ENCODE measurements around the gene ADARB2.

ADARB2 gene

GRCh38 chr10:1293157-1293556 lies 444.2 kb downstream of the ADARB2 start:
- DNase-seq = no peak

GRCh38 chr10:1292611-1293031 lies 444.7 kb downstream of the ADARB2 start:
- DNase-seq = no peak

- no peak for DNase-seq
Measured at GRCh38 chr10:1291178-1292090, 445.9 kb downstream of the ADARB2 start.

- no peak for DNase-seq
Measured at GRCh38 chr10:1290071-1290471, 447.3 kb downstream of the ADARB2 start.

GRCh38 chr10:1289591-1289990 lies 447.7 kb downstream of the ADARB2 start:
- DNase-seq = no peak

- no peak for DNase-seq
Measured at GRCh38 chr10:1287971-1288401, 449.3 kb downstream of the ADARB2 start.

GRCh38 chr10:1287487-1287886 lies 449.8 kb downstream of the ADARB2 start:
- DNase-seq = no peak

- DNase-seq = no peak
Measured at GRCh38 chr10:1284076-1284475, 453.2 kb downstream of the ADARB2 start.

- DNase-seq = no peak
Measured at GRCh38 chr10:1281405-1281782, 455.9 kb downstream of the ADARB2 start.

GRCh38 chr10:1280466-1281404 lies 456.6 kb downstream of the ADARB2 start:
- no peak for DNase-seq

GRCh38 chr10:1278306-1278705 lies 459.0 kb downstream of the ADARB2 start:
- DNase-seq = no peak

GRCh38 chr10:1274701-1275544 lies 462.4 kb downstream of the ADARB2 start:
- no peak for DNase-seq

GRCh38 chr10:1274111-1274661 lies 463.1 kb downstream of the ADARB2 start:
- no peak for DNase-seq

- no peak for DNase-seq
Measured at GRCh38 chr10:1273372-1274105, 463.8 kb downstream of the ADARB2 start.

- no peak for DNase-seq
Measured at GRCh38 chr10:1272777-1273161, 464.6 kb downstream of the ADARB2 start.

- DNase-seq = no peak
Measured at GRCh38 chr10:1272079-1272776, 465.1 kb downstream of the ADARB2 start.

GRCh38 chr10:1270906-1271305 lies 466.4 kb downstream of the ADARB2 start:
- DNase-seq = no peak

GRCh38 chr10:1270490-1270889 lies 466.8 kb downstream of the ADARB2 start:
- DNase-seq = no peak

GRCh38 chr10:1268831-1269230 lies 468.5 kb downstream of the ADARB2 start:
- no peak for DNase-seq

GRCh38 chr10:1267568-1267967 lies 469.8 kb downstream of the ADARB2 start:
- DNase-seq = no peak

GRCh38 chr10:1267148-1267547 lies 470.2 kb downstream of the ADARB2 start:
- no peak for DNase-seq
